Effector memory CD8-positive, alpha-beta T cell (primary cell): ENCODE measurements around the gene SRL.

Experiments
- ATAC-seq: fragments of 150-1000 bp; cut with Tn5 transposase; replicated peaks from 2 replicates; pipeline ENCODE4 v1.10.0; 2021; ENCODE audit warnings: mild to moderate bottlenecking, moderate library complexity
- DNase-seq, 3 experiments: peaks; one replicate each; pipeline ENCODE4 v3.0.0; 2021
- H3K27ac Mint-ChIP-seq, 2 donors: one replicate each; pipeline ENCODE4 v1.8.0; 2022; ENCODE audit warnings: mild to moderate bottlenecking in 2 of 2, mixed read lengths in 2 of 2, moderate library complexity in 2 of 2
- H3K27me3 Mint-ChIP-seq, 2 donors: one replicate each; pipeline ENCODE4 v1.8.0; 2022; ENCODE audit warnings: mixed read lengths in 2 of 2
- H3K36me3 Mint-ChIP-seq: one replicate; pipeline ENCODE4 v1.8.0; 2022; ENCODE audit warnings: mild to moderate bottlenecking, moderate library complexity, mixed read lengths; ENCODE audit not compliant: insufficient read depth
- H3K4me1 Mint-ChIP-seq, 2 donors: one replicate each; pipeline ENCODE4 v1.8.0; 2022; ENCODE audit warnings: low read depth in 2 of 2, mixed read lengths in 2 of 2
- H3K4me3 Mint-ChIP-seq, 2 donors: one replicate each; pipeline ENCODE4 v1.8.0; 2022; ENCODE audit warnings: mild to moderate bottlenecking in 2 of 2, mixed read lengths in 2 of 2, moderate library complexity in 2 of 2
- H3K9me3 Mint-ChIP-seq, 2 donors: one replicate each; pipeline ENCODE4 v1.8.0; 2022; ENCODE audit warnings: mixed read lengths in 2 of 2
- total RNA-seq, 9 experiments: gene quantifications; one replicate each; lab custom pipeline; 2026; lab: John Stamatoyannopoulos, UW

Gene SRL
- total RNA-seq = 0 to 0.11 (median 0) reads per million in 9 experiments

DNA sequence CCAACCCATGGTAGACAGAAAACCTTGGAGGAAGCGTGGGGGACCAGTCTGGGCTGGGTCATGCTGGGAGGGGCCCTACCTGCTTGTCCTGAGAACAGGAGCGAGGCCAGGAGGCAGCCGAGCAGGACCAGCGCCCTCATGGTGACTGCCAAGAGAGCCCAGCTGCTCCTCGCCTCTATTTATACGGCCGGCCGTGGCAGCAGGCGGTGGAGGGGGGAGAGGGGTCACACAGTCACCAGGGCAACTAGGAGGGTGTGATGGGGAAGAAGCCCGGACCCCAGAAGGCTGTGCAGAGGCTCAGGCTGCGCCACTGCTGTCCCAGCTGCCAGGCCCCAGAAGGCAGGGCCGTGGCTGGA is at the start of gene SRL:
SRL (minus strand) TSS at position 153 of the 356 bp plus-strand sequence; CDS start at position 140, 13 bp downstream.
- H3K36me3 Mint-ChIP-seq = no peaks in the 10 kb centered on the region
- ATAC-seq (no peak), DNase-seq (no peak)
- H3K27ac Mint-ChIP-seq = no peak within 1 kb of the TSS
- H3K9me3 Mint-ChIP-seq = no peaks in the 10 kb centered on the region
- H3K4me1 Mint-ChIP-seq = no peaks in the 10 kb centered on the region
- H3K4me3 Mint-ChIP-seq = no peak within 1 kb of the TSS
- H3K27me3 Mint-ChIP-seq = peaks cover 28 to 56% of the 10 kb centered on the region in 2 donors

DNA sequence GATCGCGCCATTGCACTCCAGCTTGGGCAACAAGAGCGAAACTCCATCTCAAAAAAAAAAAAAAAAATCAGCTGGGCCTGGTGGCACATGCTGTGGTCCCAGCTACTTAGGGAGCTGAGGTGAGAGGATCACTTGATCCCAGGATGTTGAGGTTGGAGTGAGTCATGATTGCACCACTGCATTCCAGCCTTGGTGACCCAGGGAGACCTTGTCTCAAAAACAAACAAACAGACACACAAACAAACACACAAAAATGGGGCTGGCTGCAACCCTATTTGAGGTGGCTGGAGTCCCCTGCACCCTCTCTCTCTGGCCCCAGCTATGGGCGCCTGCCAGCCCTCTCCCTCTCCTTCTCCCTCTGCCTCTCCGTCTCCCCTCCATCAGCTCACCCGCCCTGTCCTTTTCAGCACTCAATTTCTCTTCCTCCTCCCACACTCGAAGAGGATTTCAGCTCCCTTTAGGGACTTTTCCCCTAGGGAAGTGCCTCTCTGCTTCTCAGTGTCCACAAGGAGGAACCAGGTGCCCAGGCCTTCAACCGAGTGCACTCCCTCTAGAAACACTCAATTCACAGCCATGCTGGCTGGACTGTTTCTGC is 48.5 kb upstream of the SRL start:
- Mint-ChIP-seq H3K4me3 (no peak overlapping the region), H3K4me1 (peaks cover 5 to 15% of the 10 kb centered on the region in 2 donors), H3K27ac (no peak overlapping the region), H3K27me3 (peaks cover 15 to 41% of the 10 kb centered on the region in 2 donors), H3K36me3 (peaks cover 4% of the 10 kb centered on the region), H3K9me3 (no peaks in the 10 kb centered on the region)
- ATAC-seq (no peak), DNase-seq (no peak)

GRCh38 chr16:4288148-4288921 is 46.5 kb upstream of the SRL start:
- ATAC-seq = peak; percentile 97
- H3K36me3 Mint-ChIP-seq = peaks cover 4% of the 10 kb centered on the region
- H3K4me3 Mint-ChIP-seq = no peak overlapping the region
- peaks cover 5 to 10% of the 10 kb centered on the region in 2 donors for H3K4me1 Mint-ChIP-seq
- no peaks in the 10 kb centered on the region for H3K9me3 Mint-ChIP-seq
- H3K27me3 Mint-ChIP-seq = peaks cover 32 to 55% of the 10 kb centered on the region in 2 donors
- H3K27ac Mint-ChIP-seq = peak overlapping the region in 1 of 2 donors; percentile 81
- peak; percentile 78 to 83 (median 81) for DNase-seq

GRCh38 chr16:4285167-4285566 is 43.3 kb upstream of the SRL start:
- peaks cover 5 to 10% of the 10 kb centered on the region in 2 donors for H3K4me1 Mint-ChIP-seq
- H3K9me3 Mint-ChIP-seq = no peaks in the 10 kb centered on the region
- H3K4me3 Mint-ChIP-seq = no peak overlapping the region
- DNase-seq (no peak), ATAC-seq (no peak)
- H3K27me3 Mint-ChIP-seq = peaks cover 21 to 44% of the 10 kb centered on the region in 2 donors
- H3K36me3 Mint-ChIP-seq = peaks cover 4% of the 10 kb centered on the region
- peak overlapping the region in 1 of 2 donors; percentile 10 for H3K27ac Mint-ChIP-seq

GRCh38 chr16:4283939-4284338 is 42.1 kb upstream of the SRL start:
- Mint-ChIP-seq H3K27ac (no peak overlapping the region), H3K36me3 (peaks cover 4% of the 10 kb centered on the region), H3K27me3 (peaks cover 21 to 44% of the 10 kb centered on the region in 2 donors), H3K4me3 (no peak overlapping the region), H3K4me1 (peaks cover 5 to 10% of the 10 kb centered on the region in 2 donors), H3K9me3 (no peaks in the 10 kb centered on the region)
- DNase-seq (no peak), ATAC-seq (no peak)

DNA sequence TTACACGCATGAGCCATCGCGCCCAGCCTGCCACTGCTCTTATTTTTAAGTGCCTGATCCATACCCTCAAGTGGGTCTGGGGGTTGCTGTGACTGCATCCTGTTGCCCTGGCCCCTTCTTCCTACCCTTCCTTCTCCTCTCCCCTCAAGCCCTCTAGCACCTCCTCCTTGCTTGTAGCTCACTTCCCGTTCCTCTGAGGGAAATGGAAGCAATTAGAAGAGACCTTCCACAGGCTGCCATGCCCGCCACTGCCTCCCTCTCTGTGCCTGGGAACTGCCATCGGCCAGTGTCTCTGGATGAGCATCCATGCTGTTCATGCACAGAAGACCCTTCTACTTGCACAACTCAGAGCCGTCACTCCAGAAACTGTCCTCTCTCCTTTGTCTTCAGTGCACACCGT is 41.6 kb upstream of the SRL start:
- Mint-ChIP-seq H3K4me1 (peaks cover 5 to 7% of the 10 kb centered on the region in 2 donors), H3K27me3 (peaks cover 21 to 42% of the 10 kb centered on the region in 2 donors), H3K36me3 (peaks cover 3% of the 10 kb centered on the region), H3K27ac (no peak overlapping the region), H3K4me3 (no peak overlapping the region), H3K9me3 (no peaks in the 10 kb centered on the region)
- DNase-seq (no peak), ATAC-seq (no peak)

DNA sequence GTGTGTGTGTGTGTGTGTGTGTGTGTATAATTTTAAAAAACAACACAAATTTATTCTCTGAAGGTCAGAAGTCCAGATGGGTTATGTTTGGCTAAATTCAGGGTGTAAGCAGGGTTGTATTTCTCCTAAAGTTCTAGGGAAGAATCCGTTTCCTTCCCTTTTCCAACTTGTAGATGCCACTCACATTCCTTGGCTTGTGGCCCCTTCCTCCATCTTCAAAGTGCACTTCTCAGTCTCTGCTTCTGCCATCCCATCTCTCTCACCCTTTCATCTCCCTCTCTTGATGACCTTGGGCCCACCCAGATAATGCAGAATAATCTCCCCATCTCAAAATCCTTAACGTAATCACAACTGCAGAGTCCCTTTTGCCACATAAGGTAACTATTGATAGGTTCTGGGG is 38.7 kb upstream of the SRL start:
- H3K4me3 Mint-ChIP-seq = no peak overlapping the region
- DNase-seq = no peak
- peaks cover 21 to 23% of the 10 kb centered on the region in 2 donors for H3K27me3 Mint-ChIP-seq
- ATAC-seq = no peak
- no peak overlapping the region for H3K27ac Mint-ChIP-seq
- no peaks in the 10 kb centered on the region for H3K36me3 Mint-ChIP-seq
- H3K4me1 Mint-ChIP-seq = no peaks in the 10 kb centered on the region
- H3K9me3 Mint-ChIP-seq = no peaks in the 10 kb centered on the region

DNA sequence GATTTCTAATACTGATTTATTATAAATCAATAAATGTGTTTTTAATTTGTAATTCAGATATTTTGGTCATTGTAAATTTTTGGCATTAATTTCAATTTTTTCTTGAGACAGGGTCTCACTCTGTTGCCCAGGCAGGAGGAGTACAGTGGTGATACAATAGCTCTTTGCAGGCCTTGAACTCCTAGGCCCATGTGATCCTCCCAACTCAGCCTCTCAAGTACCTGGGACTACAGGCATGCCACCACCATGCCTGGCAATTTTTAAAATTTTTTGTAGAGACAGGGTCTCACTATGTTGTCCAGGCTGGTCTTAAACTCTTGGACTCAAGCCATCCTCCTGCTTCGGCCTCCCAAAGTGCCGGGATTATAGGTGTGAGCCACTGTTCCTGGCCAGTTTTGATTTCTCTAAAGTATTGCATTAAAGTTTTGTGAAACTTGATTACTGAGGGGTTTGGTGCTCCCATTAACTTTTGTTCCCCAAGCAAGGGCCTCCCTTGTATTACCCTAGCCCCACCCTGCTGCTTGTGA is 36.2 kb upstream of the SRL start:
- no peaks in the 10 kb centered on the region for H3K9me3 Mint-ChIP-seq
- H3K4me1 Mint-ChIP-seq = peaks cover 0 to 3% of the 10 kb centered on the region in 2 donors
- peaks cover 12% of the 10 kb centered on the region for H3K36me3 Mint-ChIP-seq
- ATAC-seq (no peak), DNase-seq (no peak)
- H3K27me3 Mint-ChIP-seq = peaks cover 0 to under 1% of the 10 kb centered on the region in 2 donors
- H3K27ac Mint-ChIP-seq = no peak overlapping the region
- no peak overlapping the region for H3K4me3 Mint-ChIP-seq

- peak overlapping the region in 1 of 2 donors; percentile 36 for H3K4me3 Mint-ChIP-seq
- no peak overlapping the region for H3K27ac Mint-ChIP-seq
- H3K36me3 Mint-ChIP-seq = peaks cover 32% of the 10 kb centered on the region
- no peaks in the 10 kb centered on the region for H3K27me3 Mint-ChIP-seq
- H3K9me3 Mint-ChIP-seq = no peaks in the 10 kb centered on the region
- ATAC-seq (no peak), DNase-seq (no peak)
- H3K4me1 Mint-ChIP-seq = peaks cover 3 to 5% of the 10 kb centered on the region in 2 donors
Observed at GRCh38 chr16:4275861-4276260, 34.0 kb upstream of the SRL start.

DNA sequence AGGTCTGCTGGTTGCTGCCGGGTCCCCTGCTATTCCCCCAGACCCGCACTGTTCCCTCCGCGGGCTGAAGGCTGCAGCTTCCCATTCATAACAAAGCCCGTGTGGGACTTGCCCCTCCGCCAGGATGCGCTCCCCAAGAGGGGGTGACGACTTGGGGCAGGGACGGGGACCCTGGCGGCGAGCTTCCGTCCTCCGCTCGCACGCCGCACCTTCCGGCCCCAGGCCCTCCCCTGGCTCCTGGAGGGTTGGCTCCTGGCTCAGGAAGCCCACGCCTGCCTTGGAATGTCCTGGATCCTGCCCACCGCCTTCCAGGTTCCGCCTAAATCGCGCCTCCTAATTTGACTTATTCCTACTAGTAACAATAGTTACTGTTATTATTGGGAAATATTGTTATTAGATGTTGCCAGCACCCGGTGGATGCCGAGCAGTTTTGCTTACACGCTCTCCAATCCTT is 32.0 kb upstream of the SRL start:
- DNase-seq (peak in 1 of 3 experiments; percentile 36), ATAC-seq (peak; percentile 5)
- Mint-ChIP-seq H3K36me3 (peaks cover 32% of the 10 kb centered on the region), H3K27me3 (no peaks in the 10 kb centered on the region), H3K4me1 (peaks cover 5 to 9% of the 10 kb centered on the region in 2 donors), H3K9me3 (no peaks in the 10 kb centered on the region), H3K4me3 (peak overlapping the region; percentile 88 to 90), H3K27ac (peak overlapping the region in 1 of 2 donors; percentile 91)

DNA sequence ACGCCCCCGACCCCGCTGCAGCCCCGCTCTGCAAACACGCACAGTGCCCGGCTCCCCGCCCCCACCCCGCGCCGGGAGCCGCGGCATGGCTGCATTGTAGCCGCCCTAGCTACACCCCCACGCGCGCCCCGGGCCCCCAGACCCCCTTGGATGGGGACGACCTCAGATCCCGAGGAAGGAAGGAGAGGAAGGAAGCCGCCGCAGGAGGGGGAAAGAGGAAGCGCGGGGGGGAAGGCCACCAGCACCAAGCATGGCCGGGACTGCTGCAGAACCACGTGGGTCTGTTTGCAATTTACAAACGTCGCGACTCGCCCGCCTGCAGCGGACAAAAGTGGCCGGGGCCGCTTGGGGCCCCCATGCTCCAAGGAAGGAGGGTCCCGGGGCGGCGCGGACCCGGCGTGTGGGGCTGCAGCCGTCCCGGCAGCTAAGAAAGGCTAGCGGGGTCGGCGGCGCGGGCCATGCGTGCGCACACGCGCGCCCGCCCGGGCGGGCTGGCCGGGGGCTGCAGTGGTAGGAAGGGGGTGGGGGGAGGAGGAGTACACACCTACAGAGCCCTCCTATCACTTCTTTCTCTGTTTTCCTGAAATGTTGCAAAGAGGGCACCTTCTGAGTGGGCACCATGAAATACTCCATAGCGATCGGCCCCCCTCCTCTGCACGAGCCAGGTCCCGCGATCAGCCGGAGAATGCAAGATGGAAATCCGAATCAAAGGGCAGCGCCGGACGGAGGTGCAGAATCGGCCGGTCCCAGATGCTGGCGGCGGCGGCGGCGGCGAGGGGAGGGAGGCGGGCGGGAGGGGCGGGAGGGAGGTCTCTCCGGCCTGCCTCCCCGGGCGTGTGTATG is 30.5 kb upstream of the SRL start:
- Mint-ChIP-seq H3K4me1 (peaks cover 5 to 9% of the 10 kb centered on the region in 2 donors), H3K27ac (peak overlapping the region; percentile 87 to 91), H3K9me3 (no peaks in the 10 kb centered on the region), H3K4me3 (peak overlapping the region; percentile 88 to 90), H3K27me3 (no peaks in the 10 kb centered on the region), H3K36me3 (peaks cover 35% of the 10 kb centered on the region)
- ATAC-seq (peak; percentile 24), DNase-seq (peak in 1 of 3 experiments; percentile 26)

DNA sequence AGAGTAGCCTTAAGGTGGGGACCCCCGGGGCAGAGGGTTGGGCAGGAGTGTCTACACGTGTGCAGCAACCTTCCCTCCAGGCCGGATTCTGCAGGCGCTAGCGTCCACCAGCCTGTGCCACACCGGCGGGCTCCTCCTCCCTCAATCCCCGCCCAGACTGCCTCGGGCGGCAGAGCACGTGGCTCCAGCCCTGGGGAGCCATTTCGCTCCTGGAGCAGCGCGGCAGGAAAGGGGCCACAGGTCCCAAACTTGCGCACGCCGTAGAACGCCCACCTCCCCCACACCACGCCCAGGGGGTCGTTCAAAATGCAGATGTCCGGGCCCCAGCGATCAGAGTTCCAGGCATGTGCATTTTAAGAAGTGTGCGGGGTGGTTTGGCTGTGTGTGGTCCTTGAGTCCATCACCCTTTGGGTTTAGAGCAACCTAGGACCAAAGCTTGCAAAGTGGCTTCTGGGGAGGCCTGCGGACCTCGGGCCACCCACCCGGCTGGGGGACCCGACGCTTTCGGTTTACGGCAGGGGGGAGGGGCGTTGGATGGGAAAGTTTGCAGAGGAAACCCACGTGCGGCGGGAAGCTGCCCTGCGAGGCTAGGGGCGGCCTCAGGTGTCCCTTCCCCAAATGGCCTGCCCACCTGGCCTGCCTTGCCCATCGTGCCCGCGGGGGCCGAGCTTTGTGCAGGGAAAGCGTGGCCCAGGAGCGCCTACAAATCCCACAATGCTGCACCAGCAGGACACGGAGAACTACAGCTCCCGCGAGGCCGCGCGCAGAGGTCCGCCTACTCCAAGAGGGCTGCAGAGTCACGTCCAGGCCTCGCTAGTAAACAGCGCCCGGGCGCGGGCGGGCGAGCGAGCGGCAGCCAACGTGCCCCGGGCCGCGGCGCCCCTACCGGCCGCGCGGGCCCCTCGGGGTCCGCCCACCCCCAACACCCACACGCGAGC is 29.6 kb upstream of the SRL start:
- H3K27ac Mint-ChIP-seq = peak overlapping the region in 1 of 2 donors; percentile 41
- DNase-seq = peak; percentile 80 to 83 (median 83)
- no peaks in the 10 kb centered on the region for H3K9me3 Mint-ChIP-seq
- peak; percentile 82 for ATAC-seq
- H3K36me3 Mint-ChIP-seq = peaks cover 35% of the 10 kb centered on the region
- H3K27me3 Mint-ChIP-seq = no peaks in the 10 kb centered on the region
- peaks cover 5 to 9% of the 10 kb centered on the region in 2 donors for H3K4me1 Mint-ChIP-seq
- H3K4me3 Mint-ChIP-seq = peak overlapping the region; percentile 88 to 90
